GM12878 (cell line): ENCODE results near the gene TM7SF3. TPM values are rescaled to one million over a fixed set of nuclear protein-coding genes. Genes with fewer than 3 reads are reported as not detected.
"Not testable (repeated sequence)": the region's sequence is repeated elsewhere in the genome, so short reads cannot be mapped to it uniquely, and the experiment has no call there.

Experiments
- ATAC-seq: fragments of 200-7000 bp; cut with Tn5 transposase; 3 replicates; pipeline ENCODE4 v1.9.1; 2020; ENCODE audit warnings: mild to moderate bottlenecking, moderate library complexity
- BruUV-seq: library from RNA; stranded (reverse); fragments of 400-500 nt; replicated peaks from 2 replicates; lab custom pipeline; 2021; lab: Mats Ljungman, UMichigan
- CTCF ChIA-PET: fragments of 300-600 bp; sonication (Branson Sonifier 250); formaldehyde crosslinking; extraction: SDS; loops from one replicate; lab custom pipeline; 2021; ENCODE audit warnings: inconsistent platforms; lab: Yijun Ruan, JAX
- POLR2A ChIA-PET: fragments of 350-600 bp; formaldehyde crosslinking; extraction: SDS; loops from one replicate; lab custom pipeline; 2021; ENCODE audit warnings: inconsistent platforms; lab: Charles Lee
- RAD21 ChIA-PET: fragments of 300-600 bp; sonication (Branson Sonifier 250); formaldehyde crosslinking; loops from one replicate; lab custom pipeline; 2023; ENCODE audit warnings: antibody characterized with exemption; ENCODE audit not compliant: unreplicated experiment; lab: Charles Lee
- SMC1A ChIA-PET: fragments of 300-600 bp; sonication (Branson Sonifier 250); formaldehyde crosslinking; loops from one replicate; lab custom pipeline; 2023; ENCODE audit not compliant: unreplicated experiment, uncharacterized antibody; lab: Charles Lee
- DNase-seq: peaks from one replicate; pipeline ENCODE4 v3.0.0-alpha.2; 2011; ENCODE audit warnings: low read depth, low spot score
- FAIRE-seq: peaks from 3 replicates; lab custom pipeline; 2011; peaks lifted over from hg19 to GRCh38; lab: Jason Lieb, UNC
- H2AFZ ChIP-seq: 2 replicates; pipeline ENCODE4 v1.6.0; 2011; ENCODE audit warnings: low read depth, low read length, control low read depth; ENCODE audit not compliant: control insufficient read depth
- H3K27ac ChIP-seq: 2 replicates; pipeline ENCODE4 v1.5.1; 2011; ENCODE audit warnings: control low read depth; ENCODE audit not compliant: control insufficient read depth, insufficient read depth
- H3K27me3 ChIP-seq, 2 experiments: replicated peaks in 1 of 2; 2 replicates each; pipeline versions ENCODE4 v1.6.0 to v1.6.1; 2011; ENCODE audit warnings: low read length in 1 of 2; ENCODE audit not compliant: control insufficient read depth in 2 of 2, insufficient read depth in 2 of 2
- H3K36me3 ChIP-seq, 2 experiments: 2 replicates each; pipeline ENCODE4 v1.5.1; 2011; ENCODE audit warnings: low read length in 1 of 2; ENCODE audit not compliant: control insufficient read depth in 2 of 2, insufficient read depth in 2 of 2
- H3K4me1 ChIP-seq: 2 replicates; pipeline ENCODE4 v1.6.1; 2011; ENCODE audit warnings: mild to moderate bottlenecking, low read length, moderate library complexity, mixed read lengths; ENCODE audit not compliant: control insufficient read depth, insufficient read depth
- H3K4me2 ChIP-seq: 2 replicates; pipeline ENCODE4 v1.6.0; 2011; ENCODE audit warnings: control low read depth; ENCODE audit not compliant: control insufficient read depth, insufficient read depth
- H3K4me3 ChIP-seq: fragments of 200-600 bp; sonication (generic); 2 replicates; pipeline ENCODE4 v1.5.1; 2016
- H3K79me2 ChIP-seq: 2 replicates; pipeline ENCODE4 v1.6.0; 2011; ENCODE audit warnings: low read length; ENCODE audit not compliant: control insufficient read depth, insufficient read depth
- H3K9ac ChIP-seq: 2 replicates; pipeline ENCODE4 v1.8.0; 2011; ENCODE audit warnings: low read length, control low read depth, mixed read lengths; ENCODE audit not compliant: control insufficient read depth, insufficient read depth
- H3K9me3 ChIP-seq: replicated peaks from 3 replicates; pipeline ENCODE4 v1.5.1; 2011; ENCODE audit warnings: mild to moderate bottlenecking, low read length; ENCODE audit not compliant: control insufficient read depth, insufficient read depth
- H4K20me1 ChIP-seq: 2 replicates; pipeline ENCODE4 v1.6.0; 2011; ENCODE audit not compliant: control insufficient read depth, insufficient read depth
- POLR2AphosphoS2 ChIP-seq: IDR thresholded peaks from 2 replicates; pipeline ENCODE4 v1.6.1; 2011; ENCODE audit warnings: low read depth, mild to moderate bottlenecking, low read length, improper control_type of control experiment, moderate library complexity
- YY1 ChIP-seq: IDR thresholded peaks from 2 replicates; pipeline ENCODE4 v1.6.1; 2011; ENCODE audit warnings: low read depth, mild to moderate bottlenecking, low read length
- WGBS: methylation state at CpG from one replicate; pipeline ENCODE4 v1.1.6; 2016; ENCODE audit warnings: low lambda C conversion rate; ENCODE audit not compliant: insufficient replicate concordance, insufficient coverage; ENCODE audit errors: missing lambda C conversion rate; 5-methylcytosine and 5-hydroxymethylcytosine counted together
- in situ Hi-C: fragments of 300-500 bp; cut with MboI; formaldehyde crosslinking; loops from 9 replicates; pipeline ENCODE4 v1.14.3; 2018; ENCODE audit warnings: mixed read lengths
- intact Hi-C: fragments of 100-400 bp; cut with micrococcal nuclease; formaldehyde crosslinking; loops from one replicate; pipeline ENCODE4 v1.14.2; 2022; ENCODE audit not compliant: unreplicated experiment
- polyA plus RNA-seq, 11 experiments: library from polyadenylated mRNA; depleted of rRNA in 4 of 11; unstranded in 6 of 11; stranded (reverse) in 5 of 11; fragments of >200 nt; fragmentation: Nextera tagmentation in 4 of 11; fragmentation: Illumina TruSeq in 1 of 11; extraction: Ambion mirVana in 4 of 11; extraction: Trizol in 1 of 11; gene quantifications; 1 replicate in 1 of 11; 2 replicates in 10 of 11; pipeline versions ENCODE4 v1.2.1 to v1.2.3, GENCODE V29; 2011 to 2016; ENCODE audit warnings: inconsistent platforms in 2 of 11, missing spikeins in 2 of 11, low read depth in 1 of 11
- total RNA-seq, 4 experiments: library from RNA; depleted of rRNA in 3 of 4; stranded (reverse); fragments of >200 nt in 3 of 4; fragmentation: Illumina TruSeq in 1 of 4; extraction: Trizol in 1 of 4; gene quantifications; 2 replicates each; pipeline versions ENCODE4 v1.2.1 to v1.2.3, GENCODE V29; 2013 to 2021

The TM7SF3 gene
- total and polyA plus RNA-seq, 10 of the 15 experiments (the other 5 are each of a cell fraction or from before 2014, with no cell fraction given), result 31.4 to 341 (median 74.8) TPM

GRCh38 chr12:27048822-27049752 is 34.9 kb upstream of the TM7SF3 start:
- in situ Hi-C loops (no loop called here), intact Hi-C loops (no loop called here)
- H2AFZ ChIP-seq, result no peak overlapping the region
- TF ChIP-seq YY1 (no peak), POLR2AphosphoS2 (no peak)
- H3K9me3 ChIP-seq, result no peaks in the 10 kb centered on the region
- H3K4me1 ChIP-seq, result no peaks in the 10 kb centered on the region
- FAIRE-seq, result no peak
- no peak overlapping the region for H3K9ac ChIP-seq
- ChIA-PET RAD21 (no interaction called here), POLR2A (interaction anchor here (0.7 kb wide), 2 partner anchors 127 to 1703 kb away, joined by 4 to 5 read pairs; no protein-coding TSS in a partner anchor), CTCF (no interaction called here), SMC1A (no interaction called here)
- no peak for DNase-seq
- H3K4me2 ChIP-seq, result no peak overlapping the region
- no TSS peak for BruUV-seq
- no peaks in the 10 kb centered on the region for H3K36me3 ChIP-seq
- no peak for ATAC-seq
- H3K27me3 ChIP-seq, result no peaks in the 10 kb centered on the region
- WGBS, result 90% methylated on average over 4 of the region's 4 CpGs
- H3K79me2 ChIP-seq, result no peaks in the 10 kb centered on the region
- H3K4me3 ChIP-seq, result no peak overlapping the region
- H3K27ac ChIP-seq, result no peak overlapping the region
- no peaks in the 10 kb centered on the region for H4K20me1 ChIP-seq

GRCh38 chr12:27042018-27042417 is 27.8 kb upstream of the TM7SF3 start:
- H3K9me3 ChIP-seq, DNase-seq, H3K4me1 ChIP-seq, H3K9ac ChIP-seq, FAIRE-seq, POLR2A ChIA-PET, H3K36me3 ChIP-seq, H3K4me2 ChIP-seq, H4K20me1 ChIP-seq, in situ Hi-C loops, H3K79me2 ChIP-seq, intact Hi-C loops, BruUV-seq, ATAC-seq, H3K27ac ChIP-seq, H3K4me3 ChIP-seq, H2AFZ ChIP-seq, H3K27me3 ChIP-seq: not testable (repeated sequence)
- CTCF ChIA-PET, result interaction anchor here (0.8 to 5.7 kb wide), 2 partner anchors 102 to 263 kb away, joined by 4 to 107 read pairs; no protein-coding TSS in a partner anchor
- WGBS, result 89% methylated on average over 1 of the region's 1 CpG
- RAD21 ChIA-PET, result interaction anchor here (1.5 kb wide), 1 partner anchor 343 kb away, joined by 4 read pairs; no protein-coding TSS in a partner anchor
- SMC1A ChIA-PET, result interaction anchor here (2.2 kb wide), 1 partner anchor 264 kb away, joined by 8 read pairs; no protein-coding TSS in a partner anchor

GRCh38 chr12:27040637-27041036 is 26.5 kb upstream of the TM7SF3 start:
- in situ Hi-C loops, POLR2A ChIA-PET, RAD21 ChIA-PET, DNase-seq, H3K79me2 ChIP-seq, SMC1A ChIA-PET, H2AFZ ChIP-seq, H3K4me2 ChIP-seq, BruUV-seq, H3K4me1 ChIP-seq, H3K9ac ChIP-seq, H3K36me3 ChIP-seq, H3K27me3 ChIP-seq, H3K4me3 ChIP-seq, FAIRE-seq, H4K20me1 ChIP-seq, H3K27ac ChIP-seq, ATAC-seq, intact Hi-C loops, H3K9me3 ChIP-seq: not testable (repeated sequence)
- CTCF ChIA-PET, result interaction anchor here (5.7 kb wide), 1 partner anchor 265 kb away, joined by 107 read pairs; no protein-coding TSS in a partner anchor
- 96% methylated on average over 2 of the region's 4 CpGs for WGBS
